Upper lobe of left lung (tissue), 4 donors: ENCODE results near the gene NPL.

Source experiments
- CTCF ChIP-seq, 6 experiments: fragments of 450-650 bp in 4 of 6; fragments of 200-600 bp in 2 of 6; sonication (generic) in 2 of 6; IDR thresholded peaks; one replicate each; pipeline ENCODE4 v1.5.1; 2016 to 2019; ENCODE audit warnings: antibody characterized with exemption in 6 of 6
- POLR2A ChIP-seq, 4 donors: fragments of 450-650 bp; IDR thresholded peaks; one replicate each; pipeline ENCODE4 v1.5.1; 2016 to 2017; ENCODE audit warnings: antibody characterized with exemption in 4 of 4, mild to moderate bottlenecking in 2 of 4
- POLR2AphosphoS5 ChIP-seq, 2 donors: sonication (generic); formaldehyde crosslinking; IDR thresholded peaks; one replicate each; pipeline ENCODE4 v1.5.1; 2017; ENCODE audit warnings: antibody characterized with exemption in 2 of 2

GRCh38 chr1:182756423-182756822, 33.1 kb upstream of the NPL start:
- TF ChIP-seq CTCF (IDR thresholded peaks at IDR 0.05): no peak
- TF ChIP-seq POLR2A (IDR thresholded peaks at IDR 0.05): no peak
- no peak for TF ChIP-seq POLR2AphosphoS5 (IDR thresholded peaks at IDR 0.05)
